GM23338 (cell line): ENCODE measurements around the gene SEL1L2. TPM values are rescaled to one million over a fixed set of nuclear protein-coding genes. Genes with fewer than 3 reads are reported as not detected.
A peak's percentile ranks its signal among the peaks of the same experiment; 100 is the strongest.

Experiments used
- ATAC-seq: fragments of 200-7000 bp; cut with Tn5 transposase; 3 replicates; pipeline ENCODE4 v1.9.1; 2020
- DNase-seq: peaks from one replicate; pipeline ENCODE4 v3.0.0-alpha.2; 2015; ENCODE audit warnings: low spot score
- H2AFZ ChIP-seq: fragments of 200-600 bp; sonication (generic); 2 replicates; pipeline ENCODE4 v1.8.0; 2016; ENCODE audit warnings: antibody characterized with exemption, mild to moderate bottlenecking, moderate library complexity
- H3F3A ChIP-seq: fragments of 200-600 bp; sonication (generic); replicated peaks from 2 replicates; pipeline ENCODE4 v1.8.0; 2017; ENCODE audit warnings: antibody characterized with exemption, mixed run types, low read depth
- H3K27ac ChIP-seq: fragments of 200-600 bp; sonication (generic); 2 replicates; pipeline ENCODE4 v1.6.1; 2016; ENCODE audit warnings: low read depth
- H3K27me3 ChIP-seq: fragments of 200-600 bp; sonication (generic); 2 replicates; pipeline ENCODE4 v1.8.0; 2016; ENCODE audit warnings: mild to moderate bottlenecking, mixed run types, moderate library complexity; ENCODE audit not compliant: insufficient read depth
- H3K36me3 ChIP-seq: fragments of 200-600 bp; sonication (generic); 2 replicates; pipeline ENCODE4 v1.8.0; 2016; ENCODE audit warnings: mild to moderate bottlenecking; ENCODE audit not compliant: insufficient read depth
- H3K4me1 ChIP-seq: fragments of 200-600 bp; sonication (generic); 2 replicates; pipeline ENCODE4 v1.8.0; 2016; ENCODE audit warnings: mild to moderate bottlenecking, moderate library complexity; ENCODE audit not compliant: insufficient read depth
- H3K4me2 ChIP-seq: fragments of 200-600 bp; sonication (generic); 2 replicates; pipeline ENCODE4 v1.7.1; 2017; ENCODE audit warnings: mixed run types
- H3K4me3 ChIP-seq: fragments of 200-600 bp; sonication (generic); 2 replicates; pipeline ENCODE4 v1.6.1; 2016; ENCODE audit warnings: mixed run types
- H3K79me2 ChIP-seq: fragments of 200-600 bp; sonication (generic); replicated peaks from 2 replicates; pipeline ENCODE4 v1.8.0; 2017; ENCODE audit warnings: mild to moderate bottlenecking; ENCODE audit not compliant: insufficient read depth
- H3K9me2 ChIP-seq: fragments of 200-600 bp; sonication (generic); 2 replicates; pipeline ENCODE4 v1.8.0; 2017; ENCODE audit not compliant: insufficient read depth
- H4K20me1 ChIP-seq: fragments of 200-600 bp; sonication (generic); replicated peaks from 2 replicates; pipeline ENCODE4 v1.8.0; 2017; ENCODE audit warnings: mild to moderate bottlenecking; ENCODE audit not compliant: insufficient read depth
- H3K27ac Mint-ChIP-seq: 2 replicates; pipeline ENCODE4 v1.8.0; 2020; ENCODE audit warnings: inconsistent platforms, mild to moderate bottlenecking, moderate library complexity, mixed read lengths
- H3K27me3 Mint-ChIP-seq: 3 replicates; pipeline ENCODE4 v1.8.0; 2022; ENCODE audit warnings: low read depth, mild to moderate bottlenecking, moderate library complexity, mixed read lengths, inconsistent platforms; ENCODE audit not compliant: insufficient read depth, poor library complexity
- H3K36me3 Mint-ChIP-seq: 3 replicates; pipeline ENCODE4 v1.8.0; 2021; ENCODE audit warnings: low read depth, mild to moderate bottlenecking, inconsistent platforms, moderate library complexity, mixed read lengths
- H3K4me1 Mint-ChIP-seq: 3 replicates; pipeline ENCODE4 v1.8.0; 2020; ENCODE audit warnings: mild to moderate bottlenecking, inconsistent platforms, mixed read lengths
- H3K4me3 Mint-ChIP-seq: 3 replicates; pipeline ENCODE4 v1.8.0; 2021; ENCODE audit warnings: moderate library complexity, mild to moderate bottlenecking, inconsistent platforms, mixed read lengths
- H3K9me3 Mint-ChIP-seq: 3 replicates; pipeline ENCODE4 v1.8.0; 2020; ENCODE audit warnings: moderate library complexity, mild to moderate bottlenecking, inconsistent platforms, mixed read lengths
- CREB1 ChIP-seq: fragments of 250-450 bp; sonication (Bioruptor Pico); IDR thresholded peaks from 2 replicates; pipeline ENCODE4 v1.5.0; 2020; ENCODE audit warnings: low read depth, mild to moderate bottlenecking, moderate library complexity
- EZH2 ChIP-seq: fragments of 200-600 bp; sonication (generic); IDR thresholded peaks from one replicate; pipeline ENCODE4 v1.8.0; 2017; ENCODE audit warnings: antibody characterized with exemption, mild to moderate bottlenecking, low read depth; ENCODE audit not compliant: unreplicated experiment
- EZH2phosphoT487 ChIP-seq: fragments of 200-600 bp; sonication (generic); IDR thresholded peaks from one replicate; pipeline ENCODE4 v1.8.1; 2018; ENCODE audit warnings: antibody characterized with exemption; ENCODE audit not compliant: unreplicated experiment
- JUNB ChIP-seq: IDR thresholded peaks from one replicate; pipeline ENCODE4 v1.6.1; 2016; ENCODE audit warnings: antibody characterized with exemption; ENCODE audit not compliant: unreplicated experiment
- NANOG ChIP-seq: IDR thresholded peaks from 2 replicates; pipeline ENCODE4 v1.6.1; 2016; ENCODE audit warnings: antibody characterized with exemption, borderline replicate concordance
- POLR2AphosphoS5 ChIP-seq: IDR thresholded peaks from 2 replicates; pipeline ENCODE4 v1.6.1; 2016; ENCODE audit warnings: antibody characterized with exemption, low read depth
- STAT1 ChIP-seq: IDR thresholded peaks from one replicate; pipeline ENCODE4 v1.6.1; 2016; ENCODE audit warnings: antibody characterized with exemption; ENCODE audit not compliant: unreplicated experiment
- ZNF114 ChIP-seq: fragments of 250-450 bp; sonication (Bioruptor Pico); IDR thresholded peaks from 2 replicates; pipeline ENCODE4 v1.5.0; 2020; ENCODE audit warnings: mild to moderate bottlenecking, moderate library complexity
- ZNF331 ChIP-seq: fragments of 250-450 bp; sonication (Bioruptor Pico); IDR thresholded peaks from 2 replicates; pipeline ENCODE4 v1.5.0; 2020; ENCODE audit warnings: low read depth, mild to moderate bottlenecking, moderate library complexity
- polyA plus RNA-seq: library from polyadenylated mRNA; unstranded; fragments of >200 nt; fragmentation: Nextera tagmentation; extraction: Ambion mirVana; gene quantifications from 2 replicates; pipeline ENCODE4 v1.2.1, GENCODE V29; 2016
- total RNA-seq: library from RNA; depleted of rRNA; stranded (reverse); fragments of >200 nt; shearing (Covaris generic); gene quantifications from 2 replicates; pipeline ENCODE4 v1.2.3, GENCODE V29; 2014
- TF ChIP-seq, protein P1 (sequence below), 2 experiments: fragments of 200-600 bp in 1 of 2; sonication (generic) in 1 of 2; conservative IDR thresholded peaks; 2 replicates each; pipeline versions ENCODE4 v1.5.1 to v1.6.1; 2016 to 2017; ENCODE audit warnings: antibody characterized with exemption in 2 of 2, low read depth in 2 of 2, mild to moderate bottlenecking in 2 of 2, moderate library complexity in 1 of 2
- TF ChIP-seq, protein P2 (sequence below): fragments of 250-450 bp; sonication (Bioruptor Pico); IDR thresholded peaks from 2 replicates; pipeline ENCODE4 v1.5.0; 2020; ENCODE audit warnings: mild to moderate bottlenecking, moderate library complexity
- TF ChIP-seq, protein P3 (sequence below): IDR thresholded peaks from 2 replicates; pipeline ENCODE4 v1.6.1; 2016; ENCODE audit warnings: antibody characterized with exemption
- TF ChIP-seq, protein P4 (sequence below): IDR thresholded peaks from one replicate; pipeline ENCODE4 v1.6.1; 2018; ENCODE audit warnings: antibody characterized with exemption; ENCODE audit not compliant: unreplicated experiment

SEL1L2 gene
- total and polyA plus RNA-seq, 2 experiments from 2014 or later: not detected

DNA sequence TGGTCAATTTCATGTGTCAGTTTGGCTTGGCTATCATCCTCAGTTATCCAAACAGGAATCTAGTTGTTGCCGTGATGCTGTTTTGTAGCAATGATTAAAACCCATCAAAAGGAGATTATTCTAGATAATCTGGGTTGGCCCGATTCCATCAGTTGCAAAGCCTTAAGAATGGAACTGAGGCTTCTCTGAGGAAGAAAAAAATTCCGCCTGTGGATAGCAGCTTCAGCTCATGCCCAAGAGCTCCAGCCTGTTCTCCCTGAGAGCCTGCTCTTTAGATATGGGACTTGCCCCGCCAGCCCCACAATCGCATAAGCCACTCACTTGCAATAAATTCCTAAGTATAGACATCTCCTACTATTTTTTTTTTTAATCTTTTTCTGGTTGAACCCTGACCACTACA, 61.5 kb downstream of the SEL1L2 start:
- Mint-ChIP-seq H3K27ac (no peak overlapping the region), H3K36me3 (no peaks in the 10 kb centered on the region), H3K4me3 (no peak overlapping the region), H3K27me3 (peaks cover 1% of the 10 kb centered on the region), H3K9me3 (no peaks in the 10 kb centered on the region), H3K4me1 (no peaks in the 10 kb centered on the region)
- TF ChIP-seq, protein P1, sequence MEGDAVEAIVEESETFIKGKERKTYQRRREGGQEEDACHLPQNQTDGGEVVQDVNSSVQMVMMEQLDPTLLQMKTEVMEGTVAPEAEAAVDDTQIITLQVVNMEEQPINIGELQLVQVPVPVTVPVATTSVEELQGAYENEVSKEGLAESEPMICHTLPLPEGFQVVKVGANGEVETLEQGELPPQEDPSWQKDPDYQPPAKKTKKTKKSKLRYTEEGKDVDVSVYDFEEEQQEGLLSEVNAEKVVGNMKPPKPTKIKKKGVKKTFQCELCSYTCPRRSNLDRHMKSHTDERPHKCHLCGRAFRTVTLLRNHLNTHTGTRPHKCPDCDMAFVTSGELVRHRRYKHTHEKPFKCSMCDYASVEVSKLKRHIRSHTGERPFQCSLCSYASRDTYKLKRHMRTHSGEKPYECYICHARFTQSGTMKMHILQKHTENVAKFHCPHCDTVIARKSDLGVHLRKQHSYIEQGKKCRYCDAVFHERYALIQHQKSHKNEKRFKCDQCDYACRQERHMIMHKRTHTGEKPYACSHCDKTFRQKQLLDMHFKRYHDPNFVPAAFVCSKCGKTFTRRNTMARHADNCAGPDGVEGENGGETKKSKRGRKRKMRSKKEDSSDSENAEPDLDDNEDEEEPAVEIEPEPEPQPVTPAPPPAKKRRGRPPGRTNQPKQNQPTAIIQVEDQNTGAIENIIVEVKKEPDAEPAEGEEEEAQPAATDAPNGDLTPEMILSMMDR (conservative IDR thresholded peaks at IDR 0.05; ENCODE audit: low read depth in 2 of 2): no peak
- TF ChIP-seq, protein P2, sequence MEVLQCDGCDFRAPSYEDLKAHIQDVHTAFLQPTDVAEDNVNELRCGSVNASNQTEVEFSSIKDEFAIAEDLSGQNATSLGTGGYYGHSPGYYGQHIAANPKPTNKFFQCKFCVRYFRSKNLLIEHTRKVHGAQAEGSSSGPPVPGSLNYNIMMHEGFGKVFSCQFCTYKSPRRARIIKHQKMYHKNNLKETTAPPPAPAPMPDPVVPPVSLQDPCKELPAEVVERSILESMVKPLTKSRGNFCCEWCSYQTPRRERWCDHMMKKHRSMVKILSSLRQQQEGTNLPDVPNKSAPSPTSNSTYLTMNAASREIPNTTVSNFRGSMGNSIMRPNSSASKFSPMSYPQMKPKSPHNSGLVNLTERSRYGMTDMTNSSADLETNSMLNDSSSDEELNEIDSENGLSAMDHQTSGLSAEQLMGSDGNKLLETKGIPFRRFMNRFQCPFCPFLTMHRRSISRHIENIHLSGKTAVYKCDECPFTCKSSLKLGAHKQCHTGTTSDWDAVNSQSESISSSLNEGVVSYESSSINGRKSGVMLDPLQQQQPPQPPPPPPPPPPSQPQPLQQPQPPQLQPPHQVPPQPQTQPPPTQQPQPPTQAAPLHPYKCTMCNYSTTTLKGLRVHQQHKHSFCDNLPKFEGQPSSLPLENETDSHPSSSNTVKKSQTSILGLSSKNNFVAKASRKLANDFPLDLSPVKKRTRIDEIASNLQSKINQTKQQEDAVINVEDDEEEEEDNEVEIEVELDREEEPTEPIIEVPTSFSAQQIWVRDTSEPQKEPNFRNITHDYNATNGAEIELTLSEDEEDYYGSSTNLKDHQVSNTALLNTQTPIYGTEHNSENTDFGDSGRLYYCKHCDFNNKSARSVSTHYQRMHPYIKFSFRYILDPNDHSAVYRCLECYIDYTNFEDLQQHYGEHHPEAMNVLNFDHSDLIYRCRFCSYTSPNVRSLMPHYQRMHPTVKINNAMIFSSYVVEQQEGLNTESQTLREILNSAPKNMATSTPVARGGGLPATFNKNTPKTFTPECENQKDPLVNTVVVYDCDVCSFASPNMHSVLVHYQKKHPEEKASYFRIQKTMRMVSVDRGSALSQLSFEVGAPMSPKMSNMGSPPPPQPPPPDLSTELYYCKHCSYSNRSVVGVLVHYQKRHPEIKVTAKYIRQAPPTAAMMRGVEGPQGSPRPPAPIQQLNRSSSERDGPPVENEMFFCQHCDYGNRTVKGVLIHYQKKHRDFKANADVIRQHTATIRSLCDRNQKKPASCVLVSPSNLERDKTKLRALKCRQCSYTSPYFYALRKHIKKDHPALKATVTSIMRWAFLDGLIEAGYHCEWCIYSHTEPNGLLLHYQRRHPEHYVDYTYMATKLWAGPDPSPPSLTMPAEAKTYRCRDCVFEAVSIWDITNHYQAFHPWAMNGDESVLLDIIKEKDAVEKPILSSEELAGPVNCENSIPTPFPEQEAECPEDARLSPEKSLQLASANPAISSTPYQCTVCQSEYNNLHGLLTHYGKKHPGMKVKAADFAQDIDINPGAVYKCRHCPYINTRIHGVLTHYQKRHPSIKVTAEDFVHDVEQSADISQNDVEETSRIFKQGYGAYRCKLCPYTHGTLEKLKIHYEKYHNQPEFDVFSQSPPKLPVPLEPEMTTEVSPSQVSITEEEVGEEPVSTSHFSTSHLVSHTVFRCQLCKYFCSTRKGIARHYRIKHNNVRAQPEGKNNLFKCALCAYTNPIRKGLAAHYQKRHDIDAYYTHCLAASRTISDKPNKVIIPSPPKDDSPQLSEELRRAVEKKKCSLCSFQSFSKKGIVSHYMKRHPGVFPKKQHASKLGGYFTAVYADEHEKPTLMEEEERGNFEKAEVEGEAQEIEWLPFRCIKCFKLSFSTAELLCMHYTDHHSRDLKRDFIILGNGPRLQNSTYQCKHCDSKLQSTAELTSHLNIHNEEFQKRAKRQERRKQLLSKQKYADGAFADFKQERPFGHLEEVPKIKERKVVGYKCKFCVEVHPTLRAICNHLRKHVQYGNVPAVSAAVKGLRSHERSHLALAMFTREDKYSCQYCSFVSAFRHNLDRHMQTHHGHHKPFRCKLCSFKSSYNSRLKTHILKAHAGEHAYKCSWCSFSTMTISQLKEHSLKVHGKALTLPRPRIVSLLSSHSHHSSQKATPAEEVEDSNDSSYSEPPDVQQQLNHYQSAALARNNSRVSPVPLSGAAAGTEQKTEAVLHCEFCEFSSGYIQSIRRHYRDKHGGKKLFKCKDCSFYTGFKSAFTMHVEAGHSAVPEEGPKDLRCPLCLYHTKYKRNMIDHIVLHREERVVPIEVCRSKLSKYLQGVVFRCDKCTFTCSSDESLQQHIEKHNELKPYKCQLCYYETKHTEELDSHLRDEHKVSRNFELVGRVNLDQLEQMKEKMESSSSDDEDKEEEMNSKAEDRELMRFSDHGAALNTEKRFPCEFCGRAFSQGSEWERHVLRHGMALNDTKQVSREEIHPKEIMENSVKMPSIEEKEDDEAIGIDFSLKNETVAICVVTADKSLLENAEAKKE (CRISPR knock-in tag): no peak
- no peak for TF ChIP-seq EZH2
- TF ChIP-seq JUNB: no peak
- no peak for TF ChIP-seq EZH2phosphoT487
- TF ChIP-seq CREB1 (CRISPR knock-in tag): no peak
- TF ChIP-seq ZNF331 (CRISPR knock-in tag): no peak
- TF ChIP-seq POLR2AphosphoS5: no peak
- TF ChIP-seq, protein P3, sequence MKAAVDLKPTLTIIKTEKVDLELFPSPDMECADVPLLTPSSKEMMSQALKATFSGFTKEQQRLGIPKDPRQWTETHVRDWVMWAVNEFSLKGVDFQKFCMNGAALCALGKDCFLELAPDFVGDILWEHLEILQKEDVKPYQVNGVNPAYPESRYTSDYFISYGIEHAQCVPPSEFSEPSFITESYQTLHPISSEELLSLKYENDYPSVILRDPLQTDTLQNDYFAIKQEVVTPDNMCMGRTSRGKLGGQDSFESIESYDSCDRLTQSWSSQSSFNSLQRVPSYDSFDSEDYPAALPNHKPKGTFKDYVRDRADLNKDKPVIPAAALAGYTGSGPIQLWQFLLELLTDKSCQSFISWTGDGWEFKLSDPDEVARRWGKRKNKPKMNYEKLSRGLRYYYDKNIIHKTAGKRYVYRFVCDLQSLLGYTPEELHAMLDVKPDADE: no peak
- TF ChIP-seq ZNF114 (CRISPR knock-in tag): no peak
- TF ChIP-seq STAT1: no peak
- no peak for TF ChIP-seq NANOG
- TF ChIP-seq, protein P4, sequence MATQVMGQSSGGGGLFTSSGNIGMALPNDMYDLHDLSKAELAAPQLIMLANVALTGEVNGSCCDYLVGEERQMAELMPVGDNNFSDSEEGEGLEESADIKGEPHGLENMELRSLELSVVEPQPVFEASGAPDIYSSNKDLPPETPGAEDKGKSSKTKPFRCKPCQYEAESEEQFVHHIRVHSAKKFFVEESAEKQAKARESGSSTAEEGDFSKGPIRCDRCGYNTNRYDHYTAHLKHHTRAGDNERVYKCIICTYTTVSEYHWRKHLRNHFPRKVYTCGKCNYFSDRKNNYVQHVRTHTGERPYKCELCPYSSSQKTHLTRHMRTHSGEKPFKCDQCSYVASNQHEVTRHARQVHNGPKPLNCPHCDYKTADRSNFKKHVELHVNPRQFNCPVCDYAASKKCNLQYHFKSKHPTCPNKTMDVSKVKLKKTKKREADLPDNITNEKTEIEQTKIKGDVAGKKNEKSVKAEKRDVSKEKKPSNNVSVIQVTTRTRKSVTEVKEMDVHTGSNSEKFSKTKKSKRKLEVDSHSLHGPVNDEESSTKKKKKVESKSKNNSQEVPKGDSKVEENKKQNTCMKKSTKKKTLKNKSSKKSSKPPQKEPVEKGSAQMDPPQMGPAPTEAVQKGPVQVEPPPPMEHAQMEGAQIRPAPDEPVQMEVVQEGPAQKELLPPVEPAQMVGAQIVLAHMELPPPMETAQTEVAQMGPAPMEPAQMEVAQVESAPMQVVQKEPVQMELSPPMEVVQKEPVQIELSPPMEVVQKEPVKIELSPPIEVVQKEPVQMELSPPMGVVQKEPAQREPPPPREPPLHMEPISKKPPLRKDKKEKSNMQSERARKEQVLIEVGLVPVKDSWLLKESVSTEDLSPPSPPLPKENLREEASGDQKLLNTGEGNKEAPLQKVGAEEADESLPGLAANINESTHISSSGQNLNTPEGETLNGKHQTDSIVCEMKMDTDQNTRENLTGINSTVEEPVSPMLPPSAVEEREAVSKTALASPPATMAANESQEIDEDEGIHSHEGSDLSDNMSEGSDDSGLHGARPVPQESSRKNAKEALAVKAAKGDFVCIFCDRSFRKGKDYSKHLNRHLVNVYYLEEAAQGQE: no peak
- no peaks in the 10 kb centered on the region for H3K79me2 ChIP-seq
- no peaks in the 10 kb centered on the region for H3F3A ChIP-seq
- H3K27ac ChIP-seq: no peak overlapping the region
- no peak overlapping the region for H3K4me3 ChIP-seq
- no peak overlapping the region for H3K4me2 ChIP-seq
- no peak for DNase-seq
- no peaks in the 10 kb centered on the region for H3K36me3 ChIP-seq
- no peaks in the 10 kb centered on the region for H3K27me3 ChIP-seq
- 0 out of 2 replicates have a peak overlapping the region, but pooled peaks have one; percentile 56 for H2AFZ ChIP-seq
- H3K4me1 ChIP-seq: no peaks in the 10 kb centered on the region
- H3K9me2 ChIP-seq: no peaks in the 10 kb centered on the region
- no peak for ATAC-seq
- no peaks in the 10 kb centered on the region for H4K20me1 ChIP-seq
